Muscle layer of duodenum (tissue), 2 donors: Measurements from ENCODE around the gene HOXB13.
A peak's percentile ranks its signal among the peaks of the same experiment; 100 is the strongest.

Experiments
- H3K27ac ChIP-seq: one replicate; pipeline ENCODE4 v1.7.0; 2013; ENCODE audit warnings: mild to moderate bottlenecking, low read length
- H3K27me3 ChIP-seq: one replicate; pipeline ENCODE4 v1.7.0; 2013; ENCODE audit warnings: low read depth, mild to moderate bottlenecking, control low read depth, low read length
- H3K36me3 ChIP-seq, 2 donors: one replicate each; pipeline ENCODE4 v1.7.0; 2013; ENCODE audit warnings: low read length in 2 of 2, control low read depth in 1 of 2, mild to moderate bottlenecking in 1 of 2; ENCODE audit not compliant: insufficient read depth in 2 of 2, control insufficient read depth in 1 of 2
- H3K4me1 ChIP-seq, 2 donors: one replicate each; pipeline ENCODE4 v1.7.0; 2013; ENCODE audit warnings: low read length in 2 of 2, mild to moderate bottlenecking in 2 of 2, control low read depth in 1 of 2, moderate library complexity in 1 of 2; ENCODE audit not compliant: insufficient read depth in 2 of 2, control insufficient read depth in 1 of 2
- H3K4me3 ChIP-seq, 2 donors: one replicate each; pipeline ENCODE4 v1.7.0; 2013; ENCODE audit warnings: low read length in 2 of 2, low read depth in 1 of 2, mild to moderate bottlenecking in 1 of 2
- H3K9me3 ChIP-seq, 2 donors: one replicate each; pipeline ENCODE4 v1.7.0; 2013; ENCODE audit warnings: low read length in 2 of 2, control low read depth in 1 of 2, mild to moderate bottlenecking in 1 of 2; ENCODE audit not compliant: control insufficient read depth in 1 of 2
- donor health status: healthy.

Gene HOXB13

DNA sequence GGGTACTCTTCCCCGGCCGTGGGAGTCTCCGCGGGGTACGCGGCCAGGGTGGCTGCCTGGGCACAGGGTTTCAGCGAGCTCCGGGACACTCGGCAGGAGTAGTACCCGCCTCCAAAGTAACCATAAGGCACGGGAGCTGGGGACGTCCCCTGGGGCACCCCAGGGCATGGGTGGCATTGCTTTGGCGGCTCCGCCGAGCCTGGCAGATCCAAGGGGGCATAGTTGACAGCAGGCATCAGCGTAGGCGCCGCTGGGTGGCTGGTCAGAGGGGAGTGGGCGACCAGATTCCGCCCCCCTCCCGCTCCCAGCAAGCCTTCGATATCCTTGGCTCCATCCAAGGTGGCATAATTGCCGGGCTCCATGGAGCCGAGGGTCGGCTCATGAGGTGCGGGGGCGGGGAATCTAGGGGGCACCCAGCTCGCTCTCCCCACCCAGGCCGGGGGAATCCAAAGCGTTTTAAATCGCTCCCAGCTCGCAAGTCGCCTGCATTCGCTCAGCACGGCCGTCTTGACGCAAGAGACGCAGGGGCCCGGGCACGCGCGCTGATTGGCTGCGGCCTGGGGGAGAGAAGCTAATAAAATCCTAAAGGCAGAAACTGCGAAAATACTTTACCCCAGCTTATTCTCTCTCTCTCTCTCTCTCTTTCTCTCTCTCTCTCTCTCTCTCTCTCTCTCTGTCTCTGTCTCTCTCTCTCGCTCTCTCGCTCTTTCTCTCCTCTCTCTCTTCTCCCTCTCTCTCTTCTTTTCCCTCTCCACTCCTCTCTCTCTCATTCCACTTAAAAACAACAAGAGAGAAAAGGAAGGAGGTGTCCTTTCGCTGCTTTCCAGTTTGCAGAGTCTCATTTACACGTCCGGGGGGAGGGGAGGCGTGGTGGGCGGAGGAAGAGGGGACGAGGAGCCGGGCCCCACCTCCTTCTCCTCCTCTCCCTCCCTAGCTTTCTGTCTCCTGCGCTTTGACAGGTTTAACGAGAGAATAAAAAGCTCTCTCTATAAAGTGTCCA lies at the start of gene HOXB13:
Gene HOXB13, minus strand, starts transcription at position 519 of the 1,000 bp plus-strand sequence. Its CDS starts 157 bp downstream, at position 362.
- peak within 1 kb of the TSS; percentile 3 to 52 for H3K4me3 ChIP-seq
- no peaks in the 10 kb centered on the region for H3K36me3 ChIP-seq
- H3K27me3 ChIP-seq, result peaks cover 91% of the 10 kb centered on the region
- no peaks in the 10 kb centered on the region for H3K9me3 ChIP-seq
- H3K4me1 ChIP-seq, result peaks cover 5 to 44% of the 10 kb centered on the region in 2 donors
- H3K27ac ChIP-seq, result no peak within 1 kb of the TSS

DNA sequence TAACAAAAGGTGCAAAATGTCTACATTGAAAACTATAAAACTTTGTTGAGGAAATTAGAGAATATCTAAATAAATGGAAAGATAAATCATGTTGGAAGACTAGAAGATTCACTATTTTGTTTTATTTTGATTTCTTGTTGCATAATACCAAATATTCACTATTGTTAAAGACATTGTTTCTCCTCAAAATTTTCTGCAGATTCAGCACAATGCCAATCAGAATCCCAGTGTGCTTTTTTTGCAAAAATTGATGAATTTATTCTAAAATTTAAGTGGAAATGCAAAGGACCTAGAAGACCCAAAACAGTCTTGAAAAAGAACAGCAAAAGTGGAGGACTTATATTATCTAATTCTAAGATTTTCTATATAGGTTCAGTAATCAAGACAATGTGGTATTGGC lies 48.1 kb upstream of the HOXB13 start:
- Histone ChIP-seq H3K36me3 (no peaks in the 10 kb centered on the region), H3K9me3 (no peaks in the 10 kb centered on the region), H3K27me3 (no peaks in the 10 kb centered on the region), H3K4me3 (no peak overlapping the region), H3K27ac (no peak overlapping the region), H3K4me1 (no peaks in the 10 kb centered on the region)

DNA sequence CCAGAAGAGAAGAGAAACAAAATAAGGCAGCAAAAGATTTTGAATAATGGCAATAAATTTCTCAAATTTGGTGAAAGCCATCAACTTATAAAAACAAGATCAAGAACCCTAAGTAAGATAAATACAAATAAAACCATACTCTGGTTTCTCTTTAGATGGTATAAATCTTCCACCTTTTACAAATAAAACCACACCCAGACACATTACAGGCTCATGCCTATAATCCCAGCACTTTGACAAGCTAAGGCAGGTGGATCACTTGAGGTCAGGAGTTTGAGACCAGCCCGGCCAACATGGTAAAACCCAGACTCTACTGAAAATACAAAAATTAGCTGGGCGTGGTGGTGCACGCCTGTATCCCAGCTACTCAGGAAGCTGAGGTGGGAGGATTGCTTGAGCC lies 44.7 kb upstream of the HOXB13 start:
- Histone ChIP-seq H3K4me1 (no peaks in the 10 kb centered on the region), H3K9me3 (no peaks in the 10 kb centered on the region), H3K4me3 (no peak overlapping the region), H3K36me3 (no peaks in the 10 kb centered on the region), H3K27ac (no peak overlapping the region), H3K27me3 (no peaks in the 10 kb centered on the region)

- H3K36me3 ChIP-seq, result no peaks in the 10 kb centered on the region
- no peak overlapping the region for H3K27ac ChIP-seq
- H3K9me3 ChIP-seq, result no peaks in the 10 kb centered on the region
- no peaks in the 10 kb centered on the region for H3K4me1 ChIP-seq
- no peak overlapping the region for H3K4me3 ChIP-seq
- no peaks in the 10 kb centered on the region for H3K27me3 ChIP-seq
Measured at GRCh38 chr17:48770954-48771353, 42.4 kb upstream of the HOXB13 start.

GRCh38 chr17:48769009-48769675 lies 40.6 kb upstream of the HOXB13 start:
- Histone ChIP-seq H3K9me3 (no peaks in the 10 kb centered on the region), H3K36me3 (no peaks in the 10 kb centered on the region), H3K4me3 (no peak overlapping the region), H3K4me1 (no peaks in the 10 kb centered on the region), H3K27ac (no peak overlapping the region), H3K27me3 (no peaks in the 10 kb centered on the region)

- Histone ChIP-seq H3K36me3 (no peaks in the 10 kb centered on the region), H3K9me3 (no peaks in the 10 kb centered on the region), H3K4me1 (no peaks in the 10 kb centered on the region), H3K27ac (no peak overlapping the region), H3K27me3 (no peaks in the 10 kb centered on the region), H3K4me3 (no peak overlapping the region)
Measured at GRCh38 chr17:48767263-48767774, 38.8 kb upstream of the HOXB13 start.

- H3K9me3 ChIP-seq, result no peaks in the 10 kb centered on the region
- H3K27ac ChIP-seq, result no peak overlapping the region
- H3K4me3 ChIP-seq, result no peak overlapping the region
- H3K4me1 ChIP-seq, result no peaks in the 10 kb centered on the region
- H3K36me3 ChIP-seq, result no peaks in the 10 kb centered on the region
- H3K27me3 ChIP-seq, result peaks cover 2% of the 10 kb centered on the region
Measured at GRCh38 chr17:48761114-48761513, 32.6 kb upstream of the HOXB13 start.

GRCh38 chr17:48760411-48760810 lies 31.9 kb upstream of the HOXB13 start:
- no peak overlapping the region for H3K4me3 ChIP-seq
- H3K27ac ChIP-seq, result no peak overlapping the region
- peaks cover 9% of the 10 kb centered on the region for H3K27me3 ChIP-seq
- no peaks in the 10 kb centered on the region for H3K36me3 ChIP-seq
- H3K9me3 ChIP-seq, result no peaks in the 10 kb centered on the region
- H3K4me1 ChIP-seq, result peaks cover 0 to 2% of the 10 kb centered on the region in 2 donors

DNA sequence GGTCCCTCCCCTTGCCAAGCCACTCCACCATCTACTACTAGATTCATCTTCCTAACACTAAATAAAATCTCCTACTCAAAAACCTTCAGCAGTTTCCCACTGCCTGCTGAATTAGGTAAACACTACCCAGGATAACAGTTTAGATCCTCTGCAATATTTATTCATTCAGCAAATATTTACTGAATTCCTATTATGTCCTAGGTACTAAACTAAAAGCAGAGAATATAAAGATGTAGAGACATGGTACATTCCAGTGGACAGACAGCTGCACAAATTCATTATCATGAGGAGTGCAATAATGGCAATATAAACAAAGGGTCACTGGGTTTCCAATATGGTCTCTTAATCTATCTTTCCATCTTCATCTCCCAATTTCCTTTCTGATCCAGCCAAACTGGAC lies 30.7 kb upstream of the HOXB13 start:
- Histone ChIP-seq H3K9me3 (no peaks in the 10 kb centered on the region), H3K4me1 (peaks cover 4 to 10% of the 10 kb centered on the region in 2 donors), H3K27me3 (peaks cover 20% of the 10 kb centered on the region), H3K27ac (no peak overlapping the region), H3K36me3 (no peaks in the 10 kb centered on the region), H3K4me3 (no peak overlapping the region)

- H3K4me3 ChIP-seq, result no peak overlapping the region
- H3K9me3 ChIP-seq, result no peaks in the 10 kb centered on the region
- H3K36me3 ChIP-seq, result no peaks in the 10 kb centered on the region
- H3K27ac ChIP-seq, result no peak overlapping the region
- H3K4me1 ChIP-seq, result peaks cover 4 to 15% of the 10 kb centered on the region in 2 donors
- H3K27me3 ChIP-seq, result peaks cover 38% of the 10 kb centered on the region
Measured at GRCh38 chr17:48757524-48757961, 29.0 kb upstream of the HOXB13 start.

DNA sequence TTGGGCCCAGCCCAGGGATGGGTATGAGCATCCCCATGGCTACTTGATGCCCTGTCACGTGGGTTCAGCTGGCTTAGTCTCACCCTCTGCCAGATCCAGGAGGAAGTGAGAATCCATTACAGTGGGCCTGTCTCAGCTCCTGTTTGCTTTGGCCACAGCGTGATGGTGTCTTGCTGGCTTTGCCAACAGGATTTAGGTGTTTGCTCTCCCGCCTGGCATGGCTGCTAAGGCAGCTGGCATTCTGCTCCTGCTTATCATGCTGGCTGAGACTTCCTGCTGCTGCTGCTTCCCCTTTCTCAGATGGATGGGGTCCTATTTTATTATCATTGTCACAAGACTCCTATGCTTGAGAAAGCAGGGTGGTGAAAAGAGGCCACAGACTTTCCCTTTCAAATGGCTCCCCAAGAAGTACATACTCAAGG lies 28.3 kb upstream of the HOXB13 start:
- peaks cover 45% of the 10 kb centered on the region for H3K27me3 ChIP-seq
- H3K27ac ChIP-seq, result no peak overlapping the region

More for the DNA sequence above, 28.3 kb upstream of the HOXB13 start:
- peaks cover 4 to 17% of the 10 kb centered on the region in 2 donors for H3K4me1 ChIP-seq
- H3K4me3 ChIP-seq, result no peak overlapping the region
- no peaks in the 10 kb centered on the region for H3K36me3 ChIP-seq
- no peaks in the 10 kb centered on the region for H3K9me3 ChIP-seq
